Loucy (cell line): ENCODE measurements around the gene EMILIN3.
A peak's percentile ranks its signal among the peaks of the same experiment; 100 is the strongest.

Source experiments
- CTCF ChIP-seq: fragments of 200-600 bp; sonication (generic); conservative IDR thresholded peaks from 2 replicates; pipeline ENCODE4 v1.5.1; 2014; ENCODE audit warnings: mild to moderate bottlenecking, antibody characterized with exemption, low read length
- EZH2phosphoT487 ChIP-seq: fragments of 200-600 bp; IDR thresholded peaks from 2 replicates; pipeline ENCODE4 v1.6.1; 2018; ENCODE audit warnings: antibody characterized with exemption, mild to moderate bottlenecking, moderate library complexity, borderline replicate concordance

DNA sequence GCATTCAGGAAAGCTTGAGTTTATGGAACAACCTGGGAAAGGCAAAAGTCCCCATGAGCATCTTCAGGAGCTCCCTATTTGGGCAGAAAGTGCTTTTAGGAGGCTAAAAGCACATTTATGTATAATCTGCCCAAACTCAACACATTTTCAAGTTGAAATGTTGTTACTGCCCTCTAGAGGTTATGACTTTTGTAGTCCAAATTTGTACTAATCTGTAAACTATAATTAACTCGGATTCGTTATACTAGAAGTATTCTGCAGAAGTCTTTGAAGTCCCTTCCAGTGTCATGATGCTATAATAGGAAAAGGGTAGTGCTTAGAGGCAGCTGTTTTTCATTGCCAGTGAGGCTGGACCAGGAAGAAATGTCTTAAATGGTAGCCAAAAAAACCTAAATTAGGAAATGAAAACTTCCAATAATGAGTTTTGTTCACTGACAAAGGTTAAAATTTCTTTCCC, 44.8 kb upstream of the EMILIN3 start:
- TF ChIP-seq CTCF (peak; percentile 71), EZH2phosphoT487 (no peak)
